Karpas-422 (cell line): ENCODE measurements around the gene SSX2IP. TPM values are rescaled to one million over a fixed set of nuclear protein-coding genes. Genes with fewer than 3 reads are reported as not detected.
"Not testable (repeated sequence)": the region's sequence is repeated elsewhere in the genome, so short reads cannot be mapped to it uniquely, and the experiment has no call there.

Experiments used
- DNase-seq: peaks from one replicate; pipeline ENCODE4 v3.0.0-alpha.2; 2015
- H2AFZ ChIP-seq: fragments of 200-600 bp; sonication (generic); 2 replicates; pipeline ENCODE4 v1.6.1; 2014; ENCODE audit warnings: antibody characterized with exemption, low read length, mixed read lengths
- H3K27ac ChIP-seq: fragments of 200-600 bp; sonication (generic); 2 replicates; pipeline ENCODE4 v1.5.1; 2014; ENCODE audit warnings: mild to moderate bottlenecking, low read length, moderate library complexity
- H3K27me3 ChIP-seq: fragments of 200-600 bp; sonication (generic); 2 replicates; pipeline ENCODE4 v1.6.1; 2014; ENCODE audit warnings: low read length, mixed read lengths
- H3K36me3 ChIP-seq: fragments of 200-600 bp; sonication (generic); 2 replicates; pipeline ENCODE4 v1.6.1; 2014; ENCODE audit warnings: low read length, mixed read lengths; ENCODE audit not compliant: insufficient read depth
- H3K4me1 ChIP-seq: fragments of 200-600 bp; sonication (generic); 2 replicates; pipeline ENCODE4 v1.6.1; 2014; ENCODE audit warnings: mild to moderate bottlenecking, low read length, mixed read lengths
- H3K4me2 ChIP-seq: fragments of 200-600 bp; sonication (generic); 2 replicates; pipeline ENCODE4 v1.6.1; 2014; ENCODE audit warnings: low read length, low read depth, mild to moderate bottlenecking; ENCODE audit not compliant: poor library complexity, severe bottlenecking
- H3K4me3 ChIP-seq: fragments of 200-600 bp; sonication (generic); 2 replicates; pipeline ENCODE4 v1.5.1; 2014; ENCODE audit warnings: mild to moderate bottlenecking, antibody characterized with exemption, low read length, mixed read lengths
- H3K79me2 ChIP-seq: fragments of 200-600 bp; sonication (generic); 2 replicates; pipeline ENCODE4 v1.6.1; 2014; ENCODE audit warnings: mild to moderate bottlenecking, low read length, mixed read lengths
- H3K9ac ChIP-seq: fragments of 200-600 bp; sonication (generic); 2 replicates; pipeline ENCODE4 v1.6.0; 2014; ENCODE audit warnings: low read length
- H3K9me2 ChIP-seq: fragments of 200-600 bp; sonication (generic), shearing (Covaris generic); replicated peaks from 2 replicates; pipeline ENCODE4 v1.6.0; 2014; ENCODE audit warnings: mild to moderate bottlenecking, low read length, moderate library complexity; ENCODE audit not compliant: insufficient read depth
- H3K9me3 ChIP-seq: fragments of 300-700, 200-600 bp; sonication (generic); 2 replicates; pipeline ENCODE4 v1.6.1; 2014; ENCODE audit warnings: low read length, mixed read lengths
- H4K20me1 ChIP-seq: fragments of 200-600 bp; sonication (generic); 2 replicates; pipeline ENCODE4 v1.6.1; 2014; ENCODE audit warnings: mild to moderate bottlenecking, antibody characterized with exemption, low read length, low read depth; ENCODE audit not compliant: insufficient read depth
- total RNA-seq: library from RNA; depleted of rRNA; stranded (reverse); fragments of >200 nt; shearing (Covaris generic); gene quantifications from 2 replicates; pipeline ENCODE4 v1.2.3, GENCODE V29; 2014; ENCODE audit warnings: low replicate concordance

SSX2IP gene
- total RNA-seq, 1 experiment from 2014 or later: 29.0 TPM

GRCh38 chr1:84665703-84666317, 24.5 kb downstream of the SSX2IP start:
- Histone ChIP-seq H3K36me3 (peaks cover 25% of the 10 kb centered on the region), H3K4me1 (no peaks in the 10 kb centered on the region), H3K9ac (no peak overlapping the region), H3K4me2 (no peak overlapping the region), H3K27me3 (no peaks in the 10 kb centered on the region), H3K27ac (no peak overlapping the region), H3K9me2 (no peaks in the 10 kb centered on the region), H3K79me2 (peaks cover 48% of the 10 kb centered on the region), H4K20me1 (no peaks in the 10 kb centered on the region), H3K9me3 (no peaks in the 10 kb centered on the region), H3K4me3 (no peak overlapping the region), H2AFZ (no peak overlapping the region)
- no peak for DNase-seq

- Histone ChIP-seq H3K9ac (no peak overlapping the region), H2AFZ (no peak overlapping the region), H3K27me3 (no peaks in the 10 kb centered on the region), H3K36me3 (peaks cover 15% of the 10 kb centered on the region; the same call in 1 of the 2 replicates), H3K4me1 (peaks cover 6% of the 10 kb centered on the region), H4K20me1 (no peaks in the 10 kb centered on the region), H3K4me2 (no peak overlapping the region), H3K9me3 (no peaks in the 10 kb centered on the region), H3K9me2 (no peaks in the 10 kb centered on the region), H3K27ac (no peak overlapping the region), H3K4me3 (no peak overlapping the region), H3K79me2 (peaks cover 4% of the 10 kb centered on the region; the same call in 1 of the 2 replicates)
- no peak for DNase-seq
Observed at GRCh38 chr1:84653130-84653677, 37.1 kb downstream of the SSX2IP start.

DNA sequence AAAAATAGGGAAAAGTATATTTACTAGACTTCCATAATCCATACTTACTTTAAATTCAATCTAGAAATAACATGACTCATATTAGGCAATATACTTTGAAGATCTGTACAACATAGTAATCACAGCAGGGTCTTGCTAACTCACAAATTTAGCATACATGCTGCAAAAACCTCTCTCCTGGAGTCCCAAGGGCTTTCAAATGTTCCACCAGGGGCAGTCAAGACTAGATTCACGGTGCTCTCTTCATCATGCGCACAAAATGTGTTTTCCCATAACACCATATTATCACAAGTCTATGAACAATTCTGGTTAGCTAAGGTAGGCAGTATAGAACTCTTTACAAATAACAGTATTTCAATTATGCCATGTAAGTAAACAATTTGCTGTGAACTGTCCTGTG, 45.8 kb downstream of the SSX2IP start:
- no peak overlapping the region for H3K9ac ChIP-seq
- H3K79me2 ChIP-seq: no peaks in the 10 kb centered on the region
- H3K27me3 ChIP-seq: no peaks in the 10 kb centered on the region
- no peak overlapping the region for H3K27ac ChIP-seq
- no peaks in the 10 kb centered on the region for H3K9me3 ChIP-seq
- no peaks in the 10 kb centered on the region for H3K9me2 ChIP-seq
- H2AFZ ChIP-seq: no peak overlapping the region
- peaks cover 12% of the 10 kb centered on the region; the same call in 1 of the 2 replicates for H3K36me3 ChIP-seq
- no peaks in the 10 kb centered on the region for H4K20me1 ChIP-seq
- no peak overlapping the region for H3K4me3 ChIP-seq
- DNase-seq: no peak
- H3K4me1 ChIP-seq: no peaks in the 10 kb centered on the region
- H3K4me2 ChIP-seq: no peak overlapping the region

GRCh38 chr1:84643183-84643582, 47.1 kb downstream of the SSX2IP start:
- H2AFZ ChIP-seq: no peak overlapping the region
- H3K4me3 ChIP-seq: no peak overlapping the region
- H3K4me2 ChIP-seq: no peak overlapping the region
- H3K4me1 ChIP-seq: no peaks in the 10 kb centered on the region
- no peak overlapping the region for H3K9ac ChIP-seq
- no peaks in the 10 kb centered on the region for H3K27me3 ChIP-seq
- H3K9me2 ChIP-seq: no peaks in the 10 kb centered on the region
- no peak overlapping the region for H3K27ac ChIP-seq
- peaks cover 11% of the 10 kb centered on the region; the same call in 1 of the 2 replicates for H3K36me3 ChIP-seq
- no peaks in the 10 kb centered on the region for H3K79me2 ChIP-seq
- no peaks in the 10 kb centered on the region for H3K9me3 ChIP-seq
- H4K20me1 ChIP-seq: no peaks in the 10 kb centered on the region
- no peak for DNase-seq

- no peaks in the 10 kb centered on the region for H3K4me1 ChIP-seq
- H3K79me2 ChIP-seq: no peaks in the 10 kb centered on the region
- H3K36me3 ChIP-seq: peaks cover 11% of the 10 kb centered on the region; the same call in 1 of the 2 replicates
Observed at GRCh38 chr1:84642774-84643173, 47.5 kb downstream of the SSX2IP start.

DNA sequence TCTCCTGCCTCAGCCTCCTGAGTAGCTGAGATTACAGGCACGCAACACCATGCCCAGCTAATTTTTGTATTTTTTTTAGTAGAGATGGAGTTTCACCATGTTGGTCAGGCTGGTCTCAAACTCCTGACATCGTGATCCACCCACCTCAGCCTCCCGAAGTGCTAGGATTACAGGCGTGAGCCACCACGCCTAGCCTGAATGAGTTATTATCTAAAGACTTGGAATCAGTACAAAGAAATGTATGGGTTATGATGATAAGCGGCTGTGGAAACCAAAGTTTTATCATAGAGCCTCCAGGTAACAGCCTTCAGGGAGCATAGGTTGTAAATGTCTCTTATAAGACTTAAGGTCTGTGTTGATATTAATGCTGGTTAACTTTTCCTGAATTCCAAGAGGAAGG, 50.5 kb downstream of the SSX2IP start:
- H3K79me2 ChIP-seq, H3K9me2 ChIP-seq, H3K4me2 ChIP-seq, H3K9ac ChIP-seq, H3K4me3 ChIP-seq, H3K36me3 ChIP-seq, H3K27me3 ChIP-seq, H4K20me1 ChIP-seq, H3K27ac ChIP-seq, DNase-seq, H3K4me1 ChIP-seq, H2AFZ ChIP-seq, H3K9me3 ChIP-seq: not testable (repeated sequence)

More at GRCh38 chr1:84642774-84643173, 47.5 kb downstream of the SSX2IP start:
- Histone ChIP-seq H2AFZ (no peak overlapping the region), H3K4me3 (no peak overlapping the region), H3K4me2 (no peak overlapping the region), H3K9me2 (no peaks in the 10 kb centered on the region), H4K20me1 (no peaks in the 10 kb centered on the region), H3K9me3 (no peaks in the 10 kb centered on the region), H3K27me3 (no peaks in the 10 kb centered on the region), H3K9ac (no peak overlapping the region), H3K27ac (no peak overlapping the region)
- DNase-seq: no peak

DNA sequence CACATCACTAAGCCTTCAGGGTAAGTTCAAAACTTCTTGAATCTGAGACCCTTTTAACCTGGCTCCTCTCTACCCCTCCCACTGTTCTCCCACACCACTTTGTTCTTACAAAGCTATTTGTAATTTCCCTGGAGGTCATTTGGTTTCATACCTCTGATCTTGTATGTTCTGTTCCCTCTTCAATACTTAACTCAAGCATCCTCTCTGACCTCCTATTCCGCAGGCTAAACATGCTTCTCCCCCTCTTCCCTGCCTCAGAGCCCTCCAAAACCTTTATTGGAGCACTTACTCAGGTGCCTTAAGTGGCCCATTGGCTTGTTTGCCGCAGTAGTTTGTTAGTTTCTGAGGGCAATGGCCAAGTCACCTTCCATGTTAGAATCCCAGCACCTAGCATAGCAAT, 54.8 kb downstream of the SSX2IP start:
- H3K9me3 ChIP-seq: no peaks in the 10 kb centered on the region

GRCh38 chr1:84634536-84635205, 55.6 kb downstream of the SSX2IP start:
- DNase-seq: no peak
- Histone ChIP-seq H3K4me3 (no peak overlapping the region), H3K9me2 (no peaks in the 10 kb centered on the region), H3K9me3 (no peaks in the 10 kb centered on the region), H4K20me1 (no peaks in the 10 kb centered on the region), H3K79me2 (no peaks in the 10 kb centered on the region), H3K27ac (no peak overlapping the region), H2AFZ (no peak overlapping the region), H3K4me1 (no peaks in the 10 kb centered on the region), H3K27me3 (no peaks in the 10 kb centered on the region), H3K4me2 (no peak overlapping the region), H3K9ac (no peak overlapping the region), H3K36me3 (no peaks in the 10 kb centered on the region)

More for the DNA sequence above, 54.8 kb downstream of the SSX2IP start:
- Histone ChIP-seq H3K9me2 (no peaks in the 10 kb centered on the region), H2AFZ (no peak overlapping the region), H3K79me2 (no peaks in the 10 kb centered on the region), H3K27ac (no peak overlapping the region), H3K27me3 (no peaks in the 10 kb centered on the region), H3K4me2 (no peak overlapping the region), H4K20me1 (no peaks in the 10 kb centered on the region), H3K36me3 (no peaks in the 10 kb centered on the region), H3K9ac (no peak overlapping the region), H3K4me1 (no peaks in the 10 kb centered on the region), H3K4me3 (no peak overlapping the region)
- DNase-seq: no peak
